Keratinocyte (primary cell): Measurements from ENCODE around the gene CHST12. TPM values are rescaled to one million over a fixed set of nuclear protein-coding genes. Genes with fewer than 3 reads are reported as not detected.

Source experiments
- DNase-seq: peaks from one replicate; pipeline ENCODE4 v3.0.0-alpha.2; 2011; ENCODE audit warnings: low read depth, missing footprints, low spot score
- FAIRE-seq: peaks from 2 replicates; lab custom pipeline; 2011; peaks lifted over from hg19 to GRCh38; lab: Jason Lieb, UNC
- H2AFZ ChIP-seq: 2 replicates; pipeline ENCODE4 v1.6.0; 2012; ENCODE audit warnings: low read length, control low read depth, inconsistent platforms; ENCODE audit not compliant: control insufficient read depth
- H3K27ac ChIP-seq: 2 replicates; pipeline ENCODE4 v1.5.1; 2011; ENCODE audit warnings: low read length; ENCODE audit not compliant: control insufficient read depth, insufficient read depth
- H3K27me3 ChIP-seq: 3 replicates; pipeline ENCODE4 v1.6.0; 2011; ENCODE audit warnings: low read length; ENCODE audit not compliant: control insufficient read depth, insufficient read depth; ENCODE audit errors: extremely low read depth
- H3K36me3 ChIP-seq, 2 experiments: 2 replicates in 1 of 2; 3 replicates in 1 of 2; pipeline ENCODE4 v1.5.1; 2011; ENCODE audit warnings: low read length in 2 of 2, mild to moderate bottlenecking in 1 of 2; ENCODE audit not compliant: control insufficient read depth in 2 of 2, insufficient read depth in 2 of 2; ENCODE audit errors: extremely low read depth in 1 of 2
- H3K4me1 ChIP-seq: 3 replicates; pipeline ENCODE4 v1.5.1; 2011; ENCODE audit warnings: low read length; ENCODE audit not compliant: control insufficient read depth, insufficient read depth; ENCODE audit errors: extremely low read depth
- H3K4me2 ChIP-seq: 3 replicates; pipeline ENCODE4 v1.6.0; 2011; ENCODE audit warnings: low read depth, low read length; ENCODE audit not compliant: control insufficient read depth, insufficient read depth; ENCODE audit errors: extremely low read depth
- H3K4me3 ChIP-seq, 3 experiments: fragments of 200-600 bp in 1 of 3; sonication (generic) in 1 of 3; 2 replicates in 2 of 3; 3 replicates in 1 of 3; pipeline ENCODE4 v1.5.1; 2011 to 2016; ENCODE audit warnings: low read length in 3 of 3, mild to moderate bottlenecking in 3 of 3, control low read depth in 2 of 3, inconsistent platforms in 1 of 3, low read depth in 1 of 3, mixed read lengths in 1 of 3, mixed run types in 1 of 3, moderate library complexity in 1 of 3; ENCODE audit not compliant: control insufficient read depth in 2 of 3, insufficient read depth in 2 of 3; ENCODE audit errors: extremely low read depth in 1 of 3
- H3K79me2 ChIP-seq: 2 replicates; pipeline ENCODE4 v1.6.0; 2012; ENCODE audit warnings: low read length; ENCODE audit not compliant: control insufficient read depth, insufficient read depth
- H3K9ac ChIP-seq: 3 replicates; pipeline ENCODE4 v1.6.0; 2011; ENCODE audit warnings: low read length; ENCODE audit not compliant: control insufficient read depth, insufficient read depth; ENCODE audit errors: extremely low read depth
- H3K9me1 ChIP-seq: 3 replicates; pipeline ENCODE4 v1.6.0; 2011; ENCODE audit warnings: low read length; ENCODE audit not compliant: control insufficient read depth, insufficient read depth; ENCODE audit errors: extremely low read depth
- H3K9me3 ChIP-seq: 2 replicates; pipeline ENCODE4 v1.5.1; 2012; ENCODE audit warnings: low read depth, low read length; ENCODE audit not compliant: control insufficient read depth
- H4K20me1 ChIP-seq: 3 replicates; pipeline ENCODE4 v1.6.0; 2011; ENCODE audit warnings: low read length; ENCODE audit not compliant: control insufficient read depth, insufficient read depth; ENCODE audit errors: extremely low read depth
- CTCF ChIP-seq, 3 experiments: IDR thresholded peaks in 1 of 3; conservative IDR thresholded peaks in 1 of 3; optimal IDR thresholded peaks in 1 of 3; 2 replicates in 2 of 3; 3 replicates in 1 of 3; pipeline versions ENCODE3 to v1.5.1; 2011; ENCODE audit warnings: low read length in 3 of 3, mild to moderate bottlenecking in 3 of 3, moderate library complexity in 2 of 3, control low read depth in 1 of 3, inconsistent platforms in 1 of 3; ENCODE audit not compliant: insufficient read depth in 2 of 3; ENCODE audit errors: extremely low read depth in 1 of 3
- EZH2 ChIP-seq: IDR thresholded peaks from one replicate; pipeline ENCODE4 v1.6.1; 2012; ENCODE audit warnings: inconsistent platforms, mild to moderate bottlenecking, low read length, moderate library complexity
- dilution Hi-C: fragments of 300-500 bp; cut with MboI; formaldehyde crosslinking; loops from one replicate; pipeline ENCODE4 v1.7.0; 2020; ENCODE audit warnings: low sequenced_read_pairs; ENCODE audit not compliant: extremely low pct_ligation_motif_present
- polyA minus RNA-seq, 3 experiments: library from RNA; depleted of rRNA, polyadenylated mRNA; stranded (reverse); fragments of >200 nt; gene quantifications; 1 replicate in 1 of 3; 2 replicates in 1 of 3; 3 replicates in 1 of 3; pipeline ENCODE4 v1.2.3, GENCODE V29; 2011
- polyA plus RNA-seq, 5 experiments: library from polyadenylated mRNA; depleted of rRNA in 3 of 5; stranded (reverse) in 3 of 5; stranded (forward) in 1 of 5; unstranded in 1 of 5; fragments of >200 nt; gene quantifications; 1 replicate in 1 of 5; 2 replicates in 3 of 5; 3 replicates in 1 of 5; pipeline versions ENCODE4 v1.2.1 to v1.2.3, GENCODE V29; 2011 to 2012; ENCODE audit warnings: missing spikeins in 2 of 5, low read depth in 1 of 5, low replicate concordance in 1 of 5

Gene CHST12
- polyA plus RNA-seq, result 5.0 to 8.3 TPM (median 7.0 TPM) in 3 replicates
- polyA plus RNA-seq (2011; ENCODE audit: low read depth), result 3.1 TPM
- 3.5 and 7.6 TPM in 2 replicates for polyA plus RNA-seq (2011; cell fraction: cytosol; rRNA removed)
- polyA plus RNA-seq (2011; cell fraction: nucleus; rRNA removed), result 8.3 and 12.2 TPM in 2 replicates
- polyA plus RNA-seq (2012; ENCODE audit: low replicate concordance), result 4.7 and 7.9 TPM in 2 replicates
- polyA minus RNA-seq, result 2.7 to 6.8 TPM (median 3.4 TPM) in 3 replicates
- polyA minus RNA-seq (2011; cell fraction: cytosol; rRNA and poly(A)+ RNA removed), result 17.1 TPM
- 10.3 and 11.1 TPM in 2 replicates for polyA minus RNA-seq (2011; cell fraction: nucleus; rRNA and poly(A)+ RNA removed)

- peak within 1 kb of the TSS; percentile 76 for H3K9ac ChIP-seq
- peak within 1 kb of the TSS; percentile 99 for H2AFZ ChIP-seq
- no peaks in the 10 kb centered on the region for H3K36me3 ChIP-seq
- no peaks in the 10 kb centered on the region for H3K9me1 ChIP-seq
- H4K20me1 ChIP-seq, result no peaks in the 10 kb centered on the region
- peak within 1 kb of the TSS; percentile 65 to 89 (median 87) for H3K4me3 ChIP-seq
- peak within 1 kb of the TSS; percentile 89 for H3K4me2 ChIP-seq
- H3K9me3 ChIP-seq, result no peaks in the 10 kb centered on the region
- TF ChIP-seq EZH2 (no peak), CTCF (optimal IDR thresholded peaks at IDR 0.05 in 1 of 3, IDR thresholded peaks at IDR 0.05 in 1 of 3, conservative IDR thresholded peaks at IDR 0.05 in 1 of 3; ENCODE audit: extremely low read depth in 1 of 3, insufficient read depth in 2 of 3, low read length in 3 of 3) (no peak)
- dilution Hi-C loops, result no loop called here
- FAIRE-seq (no peak), DNase-seq (peak; percentile 35)
- peak within 1 kb of the TSS; percentile 36 for H3K27ac ChIP-seq
- peaks cover 20% of the 10 kb centered on the region for H3K4me1 ChIP-seq
- H3K27me3 ChIP-seq, result no peaks in the 10 kb centered on the region
- no peaks in the 10 kb centered on the region for H3K79me2 ChIP-seq
Measured at GRCh38 chr7:2403014-2403717, at the start of gene CHST12. CHST12 (plus strand) TSS chr7:2403611; CDS start chr7:2432640, 29,029 bp downstream.

GRCh38 chr7:2353936-2354185, 49.5 kb upstream of the CHST12 start:
- no peak for FAIRE-seq
- Histone ChIP-seq H3K9me1 (no peaks in the 10 kb centered on the region), H3K4me2 (peak overlapping the region; percentile 94), H3K27ac (peak overlapping the region; percentile 100), H3K9me3 (no peaks in the 10 kb centered on the region), H3K4me1 (peaks cover 17% of the 10 kb centered on the region), H3K9ac (peak overlapping the region; percentile 100), H3K4me3 (peak overlapping the region; percentile 72 to 86 (median 83)), H4K20me1 (peaks cover 10% of the 10 kb centered on the region), H2AFZ (peak overlapping the region; percentile 97), H3K36me3 (peaks cover 7 to 22% of the 10 kb centered on the region in 2 experiments), H3K27me3 (no peaks in the 10 kb centered on the region), H3K79me2 (peaks cover 47% of the 10 kb centered on the region)
- TF ChIP-seq EZH2 (no peak), CTCF (optimal IDR thresholded peaks at IDR 0.05 in 1 of 3, IDR thresholded peaks at IDR 0.05 in 1 of 3, conservative IDR thresholded peaks at IDR 0.05 in 1 of 3; ENCODE audit: extremely low read depth in 1 of 3, insufficient read depth in 2 of 3, low read length in 3 of 3) (no peak)
- no peak for DNase-seq
- dilution Hi-C loops, result no loop called here
